GF-D8 (cell line): ENCODE data around the gene ZNF511.

ENCODE experiments used
- DNase-seq: peaks from one replicate; lab custom pipeline; 2025; lab: John Stamatoyannopoulos, UW

ZNF511 gene

GRCh38 chr10:133292919-133293809, 15.6 kb upstream of the ZNF511 start:
- DNase-seq = no peak

GRCh38 chr10:133293810-133294119, 14.9 kb upstream of the ZNF511 start:
- no peak for DNase-seq

DNA sequence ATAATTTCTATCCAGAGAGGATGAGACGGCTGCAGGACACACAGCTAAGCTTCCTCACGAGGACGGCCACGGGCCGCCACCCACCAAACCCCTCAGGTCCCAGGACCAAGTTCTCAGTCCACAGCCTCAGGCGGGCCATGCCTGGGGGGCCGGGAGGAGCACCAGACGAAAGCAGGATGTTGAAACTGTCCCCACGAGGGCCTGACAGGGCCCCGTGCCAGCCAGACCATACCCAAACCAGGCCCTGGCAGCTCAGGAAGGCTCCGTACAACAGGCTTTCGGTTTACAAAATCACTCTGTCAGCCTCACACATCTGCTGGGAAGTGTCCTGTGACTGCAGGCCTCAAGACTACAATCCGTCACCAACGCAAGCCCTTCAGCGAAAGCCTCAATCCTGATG, 14.5 kb upstream of the ZNF511 start:
- DNase-seq = no peak

DNA sequence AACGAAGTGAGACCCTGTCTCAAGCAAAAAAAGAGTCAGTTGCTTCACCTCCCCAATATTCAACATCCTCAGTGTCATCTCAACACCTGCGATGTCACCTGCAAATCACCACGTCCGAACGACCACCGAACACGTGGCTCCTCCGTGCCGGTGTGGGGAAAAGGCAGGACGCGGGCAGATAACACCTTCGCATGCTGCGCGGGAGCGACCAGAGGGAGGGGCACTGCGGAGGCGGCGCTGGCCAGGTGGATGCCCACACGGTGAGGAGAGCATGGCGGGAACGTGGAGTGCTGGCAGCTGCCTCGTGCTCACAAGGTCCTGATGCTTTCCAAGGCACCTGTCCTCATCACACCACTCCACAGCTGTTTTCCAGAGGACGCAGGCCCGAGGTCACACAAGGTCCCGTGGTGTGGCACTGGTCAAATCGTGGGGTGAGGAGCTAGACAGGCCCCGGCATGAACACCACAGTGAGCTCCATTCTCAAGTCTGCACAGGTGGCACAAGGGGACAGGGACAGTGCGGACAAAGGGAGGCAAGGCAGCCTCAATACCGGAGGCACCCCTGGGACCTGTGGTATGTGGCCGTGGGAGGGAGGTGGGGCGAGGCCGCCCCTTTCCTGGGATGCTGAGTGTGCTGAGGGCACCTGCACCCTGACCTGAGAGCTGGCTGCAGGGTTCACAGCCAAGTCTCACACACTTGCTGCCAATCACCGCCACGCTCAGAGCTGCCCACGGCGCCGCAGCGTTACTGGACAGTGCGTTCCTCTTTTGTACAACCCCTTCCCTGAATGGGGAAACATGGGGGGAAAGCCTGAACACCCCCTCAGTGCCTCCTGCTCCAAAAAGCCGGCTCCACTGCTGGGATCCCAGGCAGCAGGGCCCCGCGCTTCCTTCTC, 13.0 kb upstream of the ZNF511 start:
- no peak for DNase-seq

DNA sequence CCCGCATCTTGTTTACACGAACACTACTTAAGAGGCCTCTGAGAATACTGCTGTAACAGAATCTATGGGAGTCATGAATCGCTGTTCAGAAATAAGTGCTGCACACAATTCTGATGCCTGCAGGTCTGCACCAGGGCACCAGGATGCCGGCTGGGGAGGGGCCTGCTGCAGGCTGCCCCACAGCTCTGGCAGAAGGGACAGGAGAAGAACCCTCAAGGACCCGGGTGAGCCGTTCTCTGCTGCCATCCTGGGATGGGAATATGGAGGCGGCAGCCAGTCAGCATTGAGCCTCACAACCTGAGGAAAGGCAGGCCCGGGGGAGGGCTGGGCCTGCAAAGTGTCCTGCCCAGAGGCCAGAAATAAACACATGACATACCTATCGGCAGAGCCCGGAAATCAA, 11.2 kb upstream of the ZNF511 start:
- DNase-seq = no peak

DNA sequence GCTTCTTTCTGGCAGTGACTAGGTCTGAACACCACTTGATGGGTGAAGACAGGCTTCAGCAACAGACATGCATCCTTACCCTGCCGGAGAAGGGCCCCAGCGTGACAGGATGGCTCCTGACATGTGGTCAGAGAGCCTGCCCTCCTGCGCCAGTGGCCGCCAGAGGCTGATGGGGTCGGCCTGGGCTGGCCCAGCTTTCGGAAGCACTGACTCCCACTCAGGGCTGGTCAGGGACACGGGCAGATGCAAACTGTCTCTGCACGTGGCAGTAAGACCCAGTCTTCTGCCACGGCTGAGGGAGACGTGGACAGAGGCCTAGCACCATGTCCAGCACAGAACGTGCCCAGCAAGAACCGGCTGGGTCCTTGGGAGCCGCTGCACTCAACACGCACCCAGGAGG, 10.2 kb upstream of the ZNF511 start:
- no peak for DNase-seq

DNA sequence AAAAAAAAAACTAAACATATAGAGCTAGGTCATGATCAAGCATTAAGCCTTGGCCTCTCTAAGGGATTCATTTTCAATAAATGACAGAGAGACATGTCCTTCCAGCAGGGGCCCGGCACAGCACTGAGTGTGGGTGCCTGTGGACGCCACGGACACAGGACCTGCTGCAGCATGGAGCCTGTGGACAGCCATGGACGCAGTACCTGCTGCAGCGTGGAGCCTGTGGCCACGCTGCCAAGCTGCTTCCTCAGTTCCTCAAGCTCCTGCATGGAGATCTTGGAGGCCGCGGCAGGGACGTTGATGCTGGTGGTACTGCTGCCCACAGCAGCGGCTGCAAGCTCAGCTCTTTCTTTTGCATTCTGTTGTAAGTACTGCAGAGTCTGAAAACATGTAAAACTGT, 9.5 kb upstream of the ZNF511 start:
- no peak for DNase-seq

DNA sequence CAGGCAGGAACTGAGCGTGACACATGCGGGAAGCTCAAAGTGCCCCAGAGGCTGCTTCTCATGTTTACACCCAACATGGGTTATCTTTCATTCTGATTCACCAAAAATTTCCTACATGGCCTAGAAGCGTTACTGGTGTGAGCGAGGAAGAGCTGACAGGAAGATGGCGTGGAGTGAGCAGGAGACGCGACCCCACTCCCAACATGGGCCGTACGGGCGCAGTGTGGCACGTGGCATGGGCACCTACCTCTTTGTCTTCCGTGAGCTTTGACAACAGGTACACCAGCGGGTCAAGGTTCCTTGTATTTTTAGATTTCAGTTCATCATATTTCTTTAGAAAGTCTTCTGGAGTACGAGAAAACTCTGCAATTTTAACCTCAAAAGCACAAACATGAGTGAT, 9.0 kb upstream of the ZNF511 start:
- no peak for DNase-seq

DNA sequence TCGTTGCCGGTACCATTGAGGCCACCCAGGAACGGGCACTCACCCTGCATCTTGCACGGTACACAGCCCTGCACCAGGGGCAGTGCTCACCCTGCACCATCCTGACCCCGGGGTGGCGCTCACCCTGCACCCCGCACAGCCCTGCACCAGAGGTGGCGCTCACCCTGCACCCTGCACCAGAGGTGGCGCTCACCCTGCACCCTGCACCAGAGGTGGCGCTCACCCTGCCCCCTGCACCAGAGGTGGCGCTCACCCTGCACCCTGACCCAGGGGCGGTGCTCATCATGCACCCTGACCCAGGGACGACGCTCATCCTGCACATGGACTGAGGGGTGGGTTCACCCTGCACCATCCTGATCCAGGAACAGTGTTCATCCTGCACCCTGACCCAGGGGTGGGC, 6.5 kb upstream of the ZNF511 start:
- DNase-seq = no peak

- DNase-seq = no peak
Observed at GRCh38 chr10:133303206-133303605, 5.5 kb upstream of the ZNF511 start.

DNA sequence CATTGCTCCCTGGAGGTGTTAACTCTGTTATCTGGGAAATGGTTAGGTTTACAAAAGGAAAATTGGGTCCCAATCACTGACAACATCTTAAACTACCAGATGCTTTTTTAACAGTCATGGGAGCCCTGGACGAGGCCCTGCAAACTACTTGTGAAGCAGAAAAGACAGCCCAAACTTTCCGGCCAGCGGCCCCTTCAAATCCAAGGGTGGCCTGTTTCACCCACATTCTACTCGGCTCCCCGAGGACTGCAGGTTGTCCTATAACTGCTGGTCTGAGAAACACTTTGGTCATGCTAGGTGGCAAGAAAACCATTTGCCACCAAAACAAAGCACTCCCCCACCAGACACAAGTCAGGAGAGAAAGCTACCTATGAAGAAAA, 2.6 kb upstream of the ZNF511 start:
- DNase-seq = no peak

DNA sequence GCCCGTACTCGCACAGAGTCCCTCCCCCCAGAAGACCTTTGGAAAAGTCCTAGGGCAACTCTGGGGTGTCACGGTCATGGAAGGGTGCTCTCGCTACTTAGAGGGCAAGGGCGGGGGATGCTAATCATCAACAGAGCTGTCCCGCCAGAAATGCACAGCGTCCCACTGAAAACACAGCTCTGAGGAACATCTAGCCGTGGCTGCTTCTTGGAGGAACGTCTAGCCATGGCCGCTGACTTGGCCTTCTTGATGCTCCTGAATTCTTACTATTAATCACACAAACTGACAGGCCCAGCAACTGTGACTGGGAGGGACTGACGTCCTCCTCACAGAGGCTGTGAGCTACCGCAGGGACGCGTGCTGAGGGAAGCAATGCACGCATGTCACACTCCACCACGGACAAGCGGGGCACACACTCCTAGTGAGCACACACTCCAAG, 1.8 kb upstream of the ZNF511 start:
- no peak for DNase-seq

GRCh38 chr10:133307776-133308420, 816 bp upstream of the ZNF511 start:
- DNase-seq = peak; percentile 42

DNA sequence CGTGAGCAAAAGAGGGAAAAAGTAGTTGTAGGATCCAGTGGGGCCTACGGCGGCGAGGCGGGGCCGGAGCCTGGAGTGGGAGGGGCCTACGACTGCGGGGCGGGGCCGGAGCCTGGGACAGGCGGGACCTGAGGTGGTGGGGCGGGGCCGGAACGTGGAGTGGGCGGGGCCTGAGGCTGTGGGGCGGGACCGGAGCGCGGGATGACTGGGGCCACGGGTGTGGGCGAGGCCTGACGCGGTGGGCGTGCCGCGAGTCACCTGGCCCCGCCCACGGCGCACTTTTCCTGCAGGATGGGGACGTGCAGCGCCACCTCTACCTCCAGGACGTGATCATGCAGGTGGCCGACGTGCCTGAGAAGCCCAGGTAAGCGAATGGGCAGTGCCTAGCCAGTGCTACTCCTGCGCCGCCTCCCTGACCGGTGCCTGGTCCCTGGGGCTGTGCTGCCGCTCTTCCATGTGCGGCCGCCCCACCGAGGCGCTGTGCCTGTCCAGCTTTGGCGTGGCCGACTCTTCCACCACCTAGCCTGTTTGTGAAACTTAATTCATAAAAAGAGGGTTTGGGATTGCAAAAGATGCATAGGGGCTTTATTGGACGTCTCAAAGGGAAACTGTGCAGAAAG, 496 bp downstream of the ZNF511 start:
- DNase-seq = peak; percentile 64

GRCh38 chr10:133309720-133310398, 1.1 kb downstream of the ZNF511 start:
- DNase-seq = no peak

- DNase-seq = no peak
Observed at GRCh38 chr10:133310399-133310755, 1.7 kb downstream of the ZNF511 start.

DNA sequence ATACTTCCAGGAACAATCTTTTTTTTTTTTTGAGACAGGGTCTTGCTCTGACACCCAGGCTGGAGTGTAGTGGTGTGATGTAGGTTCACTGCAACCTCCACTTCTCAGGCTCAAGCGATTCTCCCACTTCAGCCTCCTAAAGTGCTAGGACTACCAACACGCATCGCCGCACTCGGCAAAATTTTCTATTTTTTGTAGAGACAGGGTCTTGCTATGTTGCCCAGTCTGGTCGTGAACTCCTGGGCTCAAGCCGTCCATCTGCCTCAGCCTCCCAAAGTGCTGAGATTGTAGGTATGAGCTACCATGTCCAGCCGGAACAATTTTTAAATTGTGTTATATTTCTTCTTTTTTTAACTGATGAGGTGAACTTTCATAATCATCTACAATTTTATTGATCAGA, 2.1 kb downstream of the ZNF511 start:
- no peak for DNase-seq

GRCh38 chr10:133311570-133311969, 2.9 kb downstream of the ZNF511 start:
- no peak for DNase-seq

DNA sequence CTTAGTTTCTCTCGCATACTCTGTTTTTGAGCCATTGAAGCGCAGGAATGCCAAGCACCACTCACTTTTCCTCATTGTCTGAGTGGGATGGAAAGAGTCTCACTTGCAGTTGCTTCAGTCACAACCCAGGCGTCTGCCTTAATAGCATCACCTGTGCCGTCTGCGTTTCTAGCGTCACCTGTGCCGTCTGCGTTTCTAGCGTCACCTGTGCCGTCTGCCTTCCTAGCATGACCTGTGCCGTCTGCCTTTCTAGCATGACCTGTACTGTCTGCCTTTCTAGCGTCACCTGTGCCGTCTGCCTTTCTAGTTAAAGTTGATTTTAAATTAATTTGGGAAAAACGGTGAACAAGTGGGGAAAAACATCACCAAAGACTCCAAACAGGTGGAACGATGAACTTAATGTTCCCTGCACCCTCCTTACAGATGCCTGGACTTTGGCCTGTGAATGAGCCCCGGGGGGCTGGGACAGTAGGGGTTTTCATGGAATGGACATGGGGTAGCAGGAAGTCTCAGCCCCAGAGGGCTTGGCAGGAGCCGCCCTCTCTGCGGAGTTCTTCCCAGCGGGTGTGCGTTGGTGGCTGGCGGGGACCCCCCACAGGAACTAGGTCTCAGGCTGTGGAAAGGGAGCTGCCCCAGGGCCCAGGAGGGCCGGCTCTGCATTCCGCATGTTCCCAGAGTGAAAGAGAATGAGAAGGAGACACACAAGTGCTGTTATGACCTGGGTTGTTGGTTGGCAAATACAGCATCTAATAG, 3.5 kb downstream of the ZNF511 start:
- DNase-seq = no peak

DNA sequence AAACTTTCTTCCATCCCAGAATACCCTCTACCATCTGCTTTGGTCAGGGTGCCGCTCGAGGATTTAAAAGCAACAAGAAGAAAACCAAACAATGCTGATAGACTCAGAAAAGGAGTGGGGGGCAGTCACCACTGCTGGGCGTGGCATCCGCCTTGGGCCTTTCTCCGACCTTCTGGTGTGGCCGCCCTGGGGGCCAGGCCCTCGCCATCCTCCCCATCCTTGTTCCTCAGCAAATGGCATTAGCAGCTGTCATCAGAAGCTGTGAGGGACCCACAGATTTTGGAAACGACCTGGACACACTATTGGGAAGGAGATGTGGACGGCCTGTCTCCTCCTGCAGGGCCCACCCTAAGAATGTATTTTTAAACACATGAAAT, 4.0 kb downstream of the ZNF511 start:
- no peak for DNase-seq

GRCh38 chr10:133313192-133313591, 4.5 kb downstream of the ZNF511 start:
- DNase-seq = no peak
